Kidney tubule cell (primary cell): ENCODE data around the gene SLC38A10.

ENCODE experiments used
- DNase-seq: peaks from one replicate; pipeline ENCODE4 v3.0.0-alpha.2; 2018; ENCODE audit warnings: low spot score

SLC38A10 gene

GRCh38 chr17:81254955-81255717, 40.0 kb downstream of the SLC38A10 start:
- peak; percentile 85 for DNase-seq

GRCh38 chr17:81253358-81254131, 41.6 kb downstream of the SLC38A10 start:
- peak; percentile 37 for DNase-seq

- DNase-seq = no peak
Observed at GRCh38 chr17:81252987-81253329, 42.1 kb downstream of the SLC38A10 start.

GRCh38 chr17:81252326-81252986, 42.7 kb downstream of the SLC38A10 start:
- DNase-seq = no peak

- DNase-seq = no peak
Observed at GRCh38 chr17:81251709-81252301, 43.3 kb downstream of the SLC38A10 start.

- DNase-seq = no peak
Observed at GRCh38 chr17:81251094-81251708, 43.9 kb downstream of the SLC38A10 start.

GRCh38 chr17:81250286-81251093, 44.6 kb downstream of the SLC38A10 start:
- DNase-seq = no peak

GRCh38 chr17:81249223-81250040, 45.7 kb downstream of the SLC38A10 start:
- peak; percentile 13 for DNase-seq

- no peak for DNase-seq
Observed at GRCh38 chr17:81248649-81249048, 46.5 kb downstream of the SLC38A10 start.

GRCh38 chr17:81247339-81247990, 47.6 kb downstream of the SLC38A10 start:
- DNase-seq = no peak

- DNase-seq = no peak
Observed at GRCh38 chr17:81246679-81247338, 48.3 kb downstream of the SLC38A10 start.

GRCh38 chr17:81246343-81246670, 48.8 kb downstream of the SLC38A10 start:
- DNase-seq = no peak

GRCh38 chr17:81245665-81246342, 49.3 kb downstream of the SLC38A10 start:
- DNase-seq = no peak

- peak; percentile 90 for DNase-seq
Observed at GRCh38 chr17:81245024-81245664, 50.0 kb downstream of the SLC38A10 start.

- DNase-seq = no peak
Observed at GRCh38 chr17:81244358-81245023, 50.6 kb downstream of the SLC38A10 start.

GRCh38 chr17:81243333-81243664, 51.8 kb downstream of the SLC38A10 start:
- DNase-seq = no peak

- no peak for DNase-seq
Observed at GRCh38 chr17:81242421-81243332, 52.4 kb downstream of the SLC38A10 start.
